Kasumi-1 (cell line): ENCODE results near the gene PACRG.
"Not testable (repeated sequence)": the region's sequence is repeated elsewhere in the genome, so short reads cannot be mapped to it uniquely, and the experiment has no call there.

Source experiments
- DNase-seq, 2 experiments: peaks; one replicate each; lab custom pipeline; 2025; lab: John Stamatoyannopoulos, UW

Gene PACRG

GRCh38 chr6:163314791-163315470 lies 587.2 kb downstream of the PACRG start:
- DNase-seq: no peak

GRCh38 chr6:163316866-163317495 lies 589.2 kb downstream of the PACRG start:
- DNase-seq: not testable (repeated sequence)

- DNase-seq: no peak
These were observed 590.5 kb downstream of the PACRG start for GRCh38 chr6:163318071-163318786.

- DNase-seq: no peak
These were observed 592.0 kb downstream of the PACRG start for GRCh38 chr6:163319609-163320366.

- DNase-seq: no peak
These were observed 592.6 kb downstream of the PACRG start for GRCh38 chr6:163320402-163320801.

GRCh38 chr6:163320804-163321203 lies 593.0 kb downstream of the PACRG start:
- DNase-seq: no peak

GRCh38 chr6:163321717-163322116 lies 593.9 kb downstream of the PACRG start:
- DNase-seq: no peak

GRCh38 chr6:163323274-163323673 lies 595.5 kb downstream of the PACRG start:
- DNase-seq: no peak

- DNase-seq: no peak
These were observed 595.9 kb downstream of the PACRG start for GRCh38 chr6:163323705-163324104.

- no peak for DNase-seq
These were observed 596.5 kb downstream of the PACRG start for GRCh38 chr6:163324326-163324687.

GRCh38 chr6:163324688-163325389 lies 597.1 kb downstream of the PACRG start:
- DNase-seq: peak; percentile 9 to 17

GRCh38 chr6:163325390-163325784 lies 597.6 kb downstream of the PACRG start:
- no peak for DNase-seq

- DNase-seq: no peak
These were observed 599.5 kb downstream of the PACRG start for GRCh38 chr6:163327165-163327880.

- DNase-seq: no peak
These were observed 600.1 kb downstream of the PACRG start for GRCh38 chr6:163327921-163328320.

- DNase-seq: no peak
These were observed 600.6 kb downstream of the PACRG start for GRCh38 chr6:163328411-163328810.

GRCh38 chr6:163329991-163330390 lies 602.2 kb downstream of the PACRG start:
- DNase-seq: no peak

GRCh38 chr6:163331245-163331644 lies 603.5 kb downstream of the PACRG start:
- no peak for DNase-seq

GRCh38 chr6:163332575-163332974 lies 604.8 kb downstream of the PACRG start:
- no peak for DNase-seq

- no peak for DNase-seq
These were observed 605.3 kb downstream of the PACRG start for GRCh38 chr6:163333038-163333437.

GRCh38 chr6:163333701-163334663 lies 606.2 kb downstream of the PACRG start:
- no peak for DNase-seq
